RWPE2 (cell line): ENCODE results near the gene CA10.
A peak's percentile ranks its signal among the peaks of the same experiment; 100 is the strongest.

Experiments used
- ATAC-seq: fragments of 200-7000 bp; cut with Tn5 transposase; 3 replicates; pipeline ENCODE4 v1.9.1; 2021; ENCODE audit warnings: low read depth
- DNase-seq: peaks from one replicate; pipeline ENCODE4 v3.0.0-alpha.2; 2020; ENCODE audit warnings: low spot score
- H3K27ac ChIP-seq: fragments of 450-650 bp; 2 replicates; pipeline ENCODE4 v1.5.1; 2017; ENCODE audit warnings: mild to moderate bottlenecking; ENCODE audit not compliant: poor library complexity, severe bottlenecking
- H3K27me3 ChIP-seq: fragments of 250-450 bp; sonication (Bioruptor Pico); 2 replicates; pipeline ENCODE4 v1.5.1; 2021; ENCODE audit warnings: mild to moderate bottlenecking, moderate library complexity; ENCODE audit not compliant: insufficient read depth, poor library complexity, severe bottlenecking
- H3K36me3 ChIP-seq: fragments of 250-450 bp; sonication (Bioruptor Pico); 2 replicates; pipeline ENCODE4 v1.5.1; 2020; ENCODE audit warnings: low read depth, mild to moderate bottlenecking, moderate library complexity
- H3K4me1 ChIP-seq: fragments of 250-450 bp; sonication (Bioruptor Pico); 2 replicates; pipeline ENCODE4 v1.5.1; 2021; ENCODE audit warnings: mild to moderate bottlenecking, moderate library complexity; ENCODE audit not compliant: insufficient read depth, poor library complexity, severe bottlenecking
- H3K4me3 ChIP-seq: fragments of 250-450 bp; sonication (Bioruptor Pico); 2 replicates; pipeline ENCODE4 v1.5.1; 2021; ENCODE audit warnings: mild to moderate bottlenecking, moderate library complexity; ENCODE audit not compliant: severe bottlenecking
- H3K9me3 ChIP-seq: fragments of 250-450 bp; sonication (Bioruptor Pico); 2 replicates; pipeline ENCODE4 v1.5.1; 2021; ENCODE audit warnings: mild to moderate bottlenecking, moderate library complexity; ENCODE audit not compliant: severe bottlenecking
- CTCF ChIP-seq: fragments of 450-650 bp; IDR thresholded peaks from one replicate; pipeline ENCODE4 v1.5.1; 2017; ENCODE audit warnings: mild to moderate bottlenecking, moderate library complexity; ENCODE audit not compliant: poor library complexity, severe bottlenecking

CA10 gene

GRCh38 chr17:52159246-52160135, 977 bp upstream of the CA10 start:
- no peak for ATAC-seq
- Histone ChIP-seq H3K4me1 (no peaks in the 10 kb centered on the region), H3K36me3 (no peaks in the 10 kb centered on the region), H3K4me3 (no peak overlapping the region), H3K27me3 (peaks cover 54% of the 10 kb centered on the region), H3K27ac (no peak overlapping the region), H3K9me3 (no peaks in the 10 kb centered on the region)
- no peak for DNase-seq
- TF ChIP-seq CTCF, result no peak

- ATAC-seq, result peak; percentile 29; the same call in 1 of the 3 replicates
- peaks cover 50% of the 10 kb centered on the region for H3K27me3 ChIP-seq
Observed at GRCh38 chr17:52157603-52158449, 688 bp downstream of the CA10 start.

GRCh38 chr17:52156576-52157570, 1.6 kb downstream of the CA10 start:
- DNase-seq, result no peak
- H3K27me3 ChIP-seq, result peaks cover 50% of the 10 kb centered on the region
- TF ChIP-seq CTCF, result no peak
- no peak overlapping the region for H3K4me3 ChIP-seq
- no peak for ATAC-seq
- no peaks in the 10 kb centered on the region for H3K36me3 ChIP-seq
- H3K27ac ChIP-seq, result no peak overlapping the region
- H3K4me1 ChIP-seq, result no peaks in the 10 kb centered on the region
- no peaks in the 10 kb centered on the region for H3K9me3 ChIP-seq

More at GRCh38 chr17:52157603-52158449, 688 bp downstream of the CA10 start:
- DNase-seq, result peak; percentile 46
- H3K27ac ChIP-seq, result no peak overlapping the region
- H3K4me3 ChIP-seq, result peak overlapping the region; percentile 12
- no peaks in the 10 kb centered on the region for H3K36me3 ChIP-seq
- no peaks in the 10 kb centered on the region for H3K4me1 ChIP-seq
- no peak for TF ChIP-seq CTCF
- H3K9me3 ChIP-seq, result no peaks in the 10 kb centered on the region

- no peak for DNase-seq
- Histone ChIP-seq H3K27ac (no peak overlapping the region), H3K9me3 (no peaks in the 10 kb centered on the region), H3K4me3 (no peak overlapping the region), H3K36me3 (no peaks in the 10 kb centered on the region), H3K4me1 (peaks cover 4% of the 10 kb centered on the region), H3K27me3 (peaks cover 39% of the 10 kb centered on the region)
- ATAC-seq, result peak; percentile 81
- no peak for TF ChIP-seq CTCF
Observed at GRCh38 chr17:52155301-52155700, 3.2 kb downstream of the CA10 start.
